Lower leg skin (tissue), 3 donors: Measurements from ENCODE around the gene SPOCK1.

Experiments
- POLR2A ChIP-seq, 2 donors: fragments of 450-650 bp; IDR thresholded peaks; one replicate each; pipeline ENCODE4 v1.6.1; 2016 to 2017; ENCODE audit warnings: antibody characterized with exemption in 2 of 2, mild to moderate bottlenecking in 1 of 2, moderate library complexity in 1 of 2
- TF ChIP-seq, protein P1 (sequence below), 3 donors: fragments of 450-650 bp; IDR thresholded peaks; one replicate each; pipeline ENCODE4 v1.5.1; 2016; ENCODE audit warnings: antibody characterized with exemption in 3 of 3, mild to moderate bottlenecking in 3 of 3, moderate library complexity in 2 of 3

DNA sequence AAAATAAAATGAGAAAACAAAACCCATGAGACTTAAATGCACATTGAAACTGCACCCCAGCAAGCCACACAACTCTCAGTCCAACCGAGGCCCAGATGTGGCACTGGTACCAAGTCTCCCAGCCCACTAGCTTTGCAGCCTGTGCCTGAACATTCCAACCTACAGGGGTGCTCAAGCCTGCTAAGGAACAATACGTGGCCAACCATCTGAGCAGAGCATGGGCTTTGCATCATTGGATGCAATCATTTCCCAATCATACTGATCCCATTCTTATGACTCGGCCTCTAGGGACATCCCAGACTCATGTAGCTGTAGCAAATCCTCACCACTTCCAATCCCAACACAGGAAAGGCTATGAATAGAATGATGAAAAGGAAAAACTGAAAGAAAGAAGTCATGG lies 297.2 kb downstream of the SPOCK1 start:
- TF ChIP-seq, protein P1, sequence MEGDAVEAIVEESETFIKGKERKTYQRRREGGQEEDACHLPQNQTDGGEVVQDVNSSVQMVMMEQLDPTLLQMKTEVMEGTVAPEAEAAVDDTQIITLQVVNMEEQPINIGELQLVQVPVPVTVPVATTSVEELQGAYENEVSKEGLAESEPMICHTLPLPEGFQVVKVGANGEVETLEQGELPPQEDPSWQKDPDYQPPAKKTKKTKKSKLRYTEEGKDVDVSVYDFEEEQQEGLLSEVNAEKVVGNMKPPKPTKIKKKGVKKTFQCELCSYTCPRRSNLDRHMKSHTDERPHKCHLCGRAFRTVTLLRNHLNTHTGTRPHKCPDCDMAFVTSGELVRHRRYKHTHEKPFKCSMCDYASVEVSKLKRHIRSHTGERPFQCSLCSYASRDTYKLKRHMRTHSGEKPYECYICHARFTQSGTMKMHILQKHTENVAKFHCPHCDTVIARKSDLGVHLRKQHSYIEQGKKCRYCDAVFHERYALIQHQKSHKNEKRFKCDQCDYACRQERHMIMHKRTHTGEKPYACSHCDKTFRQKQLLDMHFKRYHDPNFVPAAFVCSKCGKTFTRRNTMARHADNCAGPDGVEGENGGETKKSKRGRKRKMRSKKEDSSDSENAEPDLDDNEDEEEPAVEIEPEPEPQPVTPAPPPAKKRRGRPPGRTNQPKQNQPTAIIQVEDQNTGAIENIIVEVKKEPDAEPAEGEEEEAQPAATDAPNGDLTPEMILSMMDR (IDR thresholded peaks at IDR 0.05): no peak
- TF ChIP-seq POLR2A (IDR thresholded peaks at IDR 0.05): no peak
